Tibial nerve (tissue), 4 donors: Measurements from ENCODE around the gene HNRNPUL2.

Experiments
- CTCF ChIP-seq, 5 experiments: fragments of 200-600 bp in 3 of 5; fragments of 450-650 bp in 2 of 5; sonication (generic) in 3 of 5; IDR thresholded peaks; one replicate each; pipeline ENCODE4 v1.5.1; 2016 to 2019; ENCODE audit warnings: antibody characterized with exemption in 5 of 5, mild to moderate bottlenecking in 3 of 5, moderate library complexity in 2 of 5
- EP300 ChIP-seq, 2 donors: sonication (generic); formaldehyde crosslinking; IDR thresholded peaks; one replicate each; pipeline ENCODE4 v1.6.1; 2017; ENCODE audit warnings: antibody characterized with exemption in 2 of 2, mild to moderate bottlenecking in 1 of 2
- POLR2A ChIP-seq, 2 donors: fragments of 450-650 bp; IDR thresholded peaks; one replicate each; pipeline ENCODE4 v1.6.1; 2017; ENCODE audit warnings: antibody characterized with exemption in 2 of 2, mild to moderate bottlenecking in 2 of 2, moderate library complexity in 2 of 2

GRCh38 chr11:62694455-62695167 is 32.6 kb downstream of the HNRNPUL2 start:
- TF ChIP-seq POLR2A (IDR thresholded peaks at IDR 0.05): no peak
- peak; percentile 70 to 84 (median 83) for TF ChIP-seq CTCF (IDR thresholded peaks at IDR 0.05)
- TF ChIP-seq EP300 (IDR thresholded peaks at IDR 0.05): peak in 1 of 2 donors; percentile 31
